ENCODE measurements around the gene DOCK10. TPM values are rescaled to one million over a fixed set of nuclear protein-coding genes. Genes with fewer than 3 reads are reported as not detected.

DOCK10 gene
- total RNA-seq, 1 experiment from 2014 or later, result 2.9 TPM

GRCh38 chr2:224875153-224875552 is 167.1 kb downstream of the DOCK10 start (continued):
- no peak for TF ChIP-seq ZNF425 (CRISPR knock-in tag; conservative IDR thresholded peaks at IDR 0.05)
- TF ChIP-seq SP1 (CRISPR knock-in tag; conservative IDR thresholded peaks at IDR 0.05), result no peak
- TF ChIP-seq AFF4 (CRISPR knock-in tag; IDR thresholded peaks at IDR 0.05; ENCODE audit: borderline replicate concordance), result no peak
- TF ChIP-seq RORB (CRISPR knock-in tag; IDR thresholded peaks at IDR 0.05), result no peak
- TF ChIP-seq ATF6 (CRISPR knock-in tag; IDR thresholded peaks at IDR 0.05), result no peak
- no peak for TF ChIP-seq RELA (CRISPR knock-in tag; IDR thresholded peaks at IDR 0.05; ENCODE audit: borderline replicate concordance)
- no peak for TF ChIP-seq MLX (CRISPR knock-in tag; IDR thresholded peaks at IDR 0.05)
- no peak for TF ChIP-seq NR3C1 (CRISPR knock-in tag; conservative IDR thresholded peaks at IDR 0.05; ENCODE audit: low read depth)

- Mint-ChIP-seq H3K27me3 (ENCODE audit: low read depth) (no peaks in the 10 kb centered on the region), H3K36me3 (no peaks in the 10 kb centered on the region), H3K27ac (no peak overlapping the region), H3K4me3 (no peak overlapping the region), H3K4me1 (no peaks in the 10 kb centered on the region), H3K9me3 (peaks cover 4% of the 10 kb centered on the region; the same call in 1 of the 2 replicates)
- ChIA-PET CTCF (no interaction called here), POLR2A (no interaction called here)
- no peak for ATAC-seq
- TF ChIP-seq ZNF416 (CRISPR knock-in tag; IDR thresholded peaks at IDR 0.05) (no peak), FOXP4 (CRISPR knock-in tag; IDR thresholded peaks at IDR 0.05) (no peak), ZNF263 (CRISPR knock-in tag; IDR thresholded peaks at IDR 0.05; ENCODE audit: low read depth) (no peak), ZNF281 (CRISPR knock-in tag; IDR thresholded peaks at IDR 0.05) (no peak)
- DNase-seq (ENCODE audit: low spot score), result no peak
Observed at GRCh38 chr2:224871813-224872212, 170.5 kb downstream of the DOCK10 start.
